ENCODE results near the gene MUC5B. TPM values are rescaled to one million over a fixed set of nuclear protein-coding genes. Genes with fewer than 3 reads are reported as not detected.

Gene MUC5B
- total RNA-seq, 1 donor from 2014 or later, result not detected

GRCh38 chr11:1195682-1196515 lies 27.0 kb upstream of the MUC5B start:
- Mint-ChIP-seq H3K4me3 (ENCODE audit: low read depth) (no peak overlapping the region), H3K9me3 (ENCODE audit: low read depth) (no peaks in the 10 kb centered on the region), H3K27ac (no peak overlapping the region), H3K4me1 (ENCODE audit: low read depth) (no peaks in the 10 kb centered on the region), H3K27me3 (peaks cover 6% of the 10 kb centered on the region), H3K36me3 (ENCODE audit: insufficient read depth) (no peaks in the 10 kb centered on the region)
- DNase-seq (ENCODE audit: low spot score, unreplicated experiment), result no peak
- TF ChIP-seq, protein P1, sequence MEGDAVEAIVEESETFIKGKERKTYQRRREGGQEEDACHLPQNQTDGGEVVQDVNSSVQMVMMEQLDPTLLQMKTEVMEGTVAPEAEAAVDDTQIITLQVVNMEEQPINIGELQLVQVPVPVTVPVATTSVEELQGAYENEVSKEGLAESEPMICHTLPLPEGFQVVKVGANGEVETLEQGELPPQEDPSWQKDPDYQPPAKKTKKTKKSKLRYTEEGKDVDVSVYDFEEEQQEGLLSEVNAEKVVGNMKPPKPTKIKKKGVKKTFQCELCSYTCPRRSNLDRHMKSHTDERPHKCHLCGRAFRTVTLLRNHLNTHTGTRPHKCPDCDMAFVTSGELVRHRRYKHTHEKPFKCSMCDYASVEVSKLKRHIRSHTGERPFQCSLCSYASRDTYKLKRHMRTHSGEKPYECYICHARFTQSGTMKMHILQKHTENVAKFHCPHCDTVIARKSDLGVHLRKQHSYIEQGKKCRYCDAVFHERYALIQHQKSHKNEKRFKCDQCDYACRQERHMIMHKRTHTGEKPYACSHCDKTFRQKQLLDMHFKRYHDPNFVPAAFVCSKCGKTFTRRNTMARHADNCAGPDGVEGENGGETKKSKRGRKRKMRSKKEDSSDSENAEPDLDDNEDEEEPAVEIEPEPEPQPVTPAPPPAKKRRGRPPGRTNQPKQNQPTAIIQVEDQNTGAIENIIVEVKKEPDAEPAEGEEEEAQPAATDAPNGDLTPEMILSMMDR (IDR thresholded peaks at IDR 0.05; ENCODE audit: unreplicated experiment), result no peak

DNA sequence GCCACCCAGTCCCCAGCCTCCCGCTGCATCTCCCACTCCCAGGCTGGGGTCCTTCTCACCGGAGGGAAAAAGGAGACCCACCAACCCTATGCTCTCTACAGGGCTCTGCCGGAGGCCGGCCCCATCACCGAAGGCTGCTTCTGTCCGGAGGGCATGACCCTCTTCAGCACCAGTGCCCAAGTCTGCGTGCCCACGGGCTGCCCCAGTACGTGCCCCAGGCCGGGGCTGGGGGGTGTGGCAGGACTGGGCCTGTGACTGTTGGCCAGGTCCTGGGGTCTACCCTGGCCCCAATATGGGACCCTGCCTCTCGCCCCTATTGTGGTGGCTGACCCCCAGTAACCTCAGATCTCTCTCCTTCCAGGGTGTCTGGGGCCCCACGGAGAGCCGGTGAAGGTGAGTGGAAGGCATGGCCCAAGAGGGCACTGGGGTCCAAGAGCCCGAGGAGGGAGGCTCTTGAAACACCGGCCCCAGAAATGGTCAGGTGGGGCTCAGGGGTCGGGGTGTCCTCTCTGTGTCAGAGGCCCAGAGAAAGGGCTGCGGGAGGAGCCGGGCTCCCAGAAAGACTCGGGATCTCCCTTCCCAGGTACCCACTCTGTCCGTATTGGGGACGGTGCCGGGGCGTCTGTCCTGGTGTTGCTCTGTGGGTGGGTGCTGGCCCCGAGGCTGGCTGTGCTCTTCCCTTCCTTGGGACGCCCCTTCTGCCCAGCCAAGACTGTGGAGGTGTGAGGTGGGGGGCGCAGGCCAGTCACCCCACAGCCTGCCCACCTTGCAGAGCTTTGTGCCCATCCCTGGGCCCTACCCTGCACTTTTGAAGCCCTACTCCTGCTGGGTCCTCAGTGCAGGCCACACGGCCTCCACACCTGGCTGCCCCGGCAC lies 26.1 kb upstream of the MUC5B start:
- Mint-ChIP-seq H3K27ac (no peak overlapping the region), H3K9me3 (ENCODE audit: low read depth) (no peaks in the 10 kb centered on the region), H3K36me3 (ENCODE audit: insufficient read depth) (no peaks in the 10 kb centered on the region), H3K4me1 (ENCODE audit: low read depth) (no peaks in the 10 kb centered on the region), H3K27me3 (peaks cover 6% of the 10 kb centered on the region), H3K4me3 (ENCODE audit: low read depth) (no peak overlapping the region)
- no peak for DNase-seq (ENCODE audit: low spot score, unreplicated experiment)
- TF ChIP-seq, protein P1 (IDR thresholded peaks at IDR 0.05; ENCODE audit: unreplicated experiment), result no peak

DNA sequence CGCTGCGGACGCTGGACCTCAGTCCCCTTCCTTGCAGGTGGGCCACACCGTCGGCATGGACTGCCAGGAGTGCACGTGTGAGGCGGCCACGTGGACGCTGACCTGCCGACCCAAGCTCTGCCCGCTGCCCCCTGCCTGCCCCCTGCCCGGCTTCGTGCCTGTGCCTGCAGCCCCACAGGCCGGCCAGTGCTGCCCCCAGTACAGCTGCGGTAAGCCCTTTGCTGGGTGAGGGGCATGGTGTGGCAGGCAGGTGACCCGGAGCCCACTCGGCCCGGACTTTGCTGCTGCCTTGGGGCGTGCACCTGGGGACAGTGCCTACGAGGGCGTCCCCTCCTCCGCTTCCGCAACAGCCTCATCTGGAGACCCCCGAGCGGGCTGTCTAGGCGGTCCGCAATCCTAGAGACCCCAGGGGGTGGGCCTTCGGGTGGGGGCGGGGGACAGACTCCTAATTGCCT lies 25.4 kb upstream of the MUC5B start:
- Mint-ChIP-seq H3K4me3 (ENCODE audit: low read depth) (no peak overlapping the region), H3K36me3 (ENCODE audit: insufficient read depth) (no peaks in the 10 kb centered on the region), H3K4me1 (ENCODE audit: low read depth) (no peaks in the 10 kb centered on the region), H3K27me3 (peaks cover 2% of the 10 kb centered on the region), H3K27ac (no peak overlapping the region), H3K9me3 (ENCODE audit: low read depth) (no peaks in the 10 kb centered on the region)
- TF ChIP-seq, protein P1 (IDR thresholded peaks at IDR 0.05; ENCODE audit: unreplicated experiment), result no peak
- no peak for DNase-seq (ENCODE audit: low spot score, unreplicated experiment)

DNA sequence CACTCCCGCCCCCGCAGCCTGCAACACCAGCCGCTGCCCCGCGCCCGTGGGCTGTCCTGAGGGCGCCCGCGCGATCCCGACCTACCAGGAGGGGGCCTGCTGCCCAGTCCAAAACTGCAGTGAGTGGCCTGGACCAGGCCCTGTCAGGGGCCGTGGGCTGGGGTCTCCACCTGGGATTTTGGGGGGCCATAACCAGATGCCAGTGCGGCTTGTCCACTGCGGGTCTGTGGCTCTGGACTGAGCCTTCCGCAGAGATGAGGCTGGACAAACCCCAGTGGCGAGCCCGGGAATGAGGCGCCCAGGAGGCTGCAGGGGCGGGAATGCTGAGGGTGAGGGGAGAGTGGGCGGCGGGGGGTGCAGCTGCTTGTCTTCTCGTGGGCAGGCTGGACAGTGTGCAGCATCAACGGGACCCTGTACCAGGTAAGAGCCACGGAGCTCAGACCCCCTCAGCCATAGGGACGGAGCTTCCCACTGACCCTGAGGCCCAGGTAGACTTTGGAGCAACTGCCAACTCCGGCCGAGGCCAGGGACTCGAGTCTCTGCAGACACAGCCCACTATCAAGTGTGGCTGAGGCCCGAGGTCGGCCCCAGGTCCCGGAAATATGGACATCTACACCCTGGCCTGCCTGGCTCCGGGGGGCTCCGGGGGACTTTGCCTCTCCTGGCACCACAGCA lies 24.8 kb upstream of the MUC5B start:
- Mint-ChIP-seq H3K4me3 (ENCODE audit: low read depth) (no peak overlapping the region), H3K4me1 (ENCODE audit: low read depth) (no peaks in the 10 kb centered on the region), H3K36me3 (ENCODE audit: insufficient read depth) (no peaks in the 10 kb centered on the region), H3K27ac (no peak overlapping the region), H3K27me3 (peaks cover 2% of the 10 kb centered on the region), H3K9me3 (ENCODE audit: low read depth) (no peaks in the 10 kb centered on the region)
- peak; percentile 7 for DNase-seq (ENCODE audit: low spot score, unreplicated experiment)
- TF ChIP-seq, protein P1 (IDR thresholded peaks at IDR 0.05; ENCODE audit: unreplicated experiment), result no peak

Measured in progenitor cell of endocrine pancreas (in vitro differentiated cells).